Medulla oblongata (tissue), 1 donor: Measurements from ENCODE around the gene ATG10.

Source experiments
- DNase-seq: peaks from one replicate; pipeline ENCODE4 v3.0.0-alpha.2; 2015; ENCODE audit errors: extremely low spot score

Gene ATG10

GRCh38 chr5:82164176-82164976 lies 192.6 kb downstream of the ATG10 start:
- DNase-seq, result no peak

DNA sequence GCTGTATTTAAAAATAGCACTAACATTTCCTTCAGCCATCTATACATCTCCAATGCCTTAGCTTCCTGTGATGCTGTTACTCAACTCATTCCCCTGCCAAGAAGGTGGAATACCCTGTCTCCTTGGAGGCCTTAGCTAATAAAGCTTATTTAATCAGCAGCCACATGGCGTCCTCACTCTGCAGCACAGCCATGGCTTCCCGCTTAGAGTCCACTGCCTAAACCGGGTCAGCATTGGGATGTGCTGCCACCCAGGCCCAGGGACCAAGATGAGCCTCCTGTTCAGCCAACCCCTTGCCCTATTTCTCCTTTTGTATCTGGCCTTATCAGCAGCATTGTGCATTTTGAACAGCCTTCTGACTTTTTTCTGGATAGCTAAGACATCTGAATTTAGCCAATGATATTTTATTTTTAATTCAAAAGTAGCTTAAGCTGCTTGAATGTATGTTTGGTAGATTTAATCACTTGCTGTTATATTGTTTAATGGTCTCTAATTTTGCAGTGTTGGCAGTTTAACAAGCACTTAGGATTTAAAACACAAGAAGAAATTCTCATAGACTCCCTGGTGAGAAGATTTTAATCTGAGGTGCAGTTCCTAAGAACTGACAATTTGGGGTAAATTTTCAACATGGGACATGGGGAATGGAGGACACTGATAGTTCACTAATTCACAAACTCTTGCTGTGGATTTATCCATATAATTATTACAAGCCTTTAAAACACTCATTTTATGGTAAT lies 193.3 kb downstream of the ATG10 start:
- peak; percentile 38 for DNase-seq

DNA sequence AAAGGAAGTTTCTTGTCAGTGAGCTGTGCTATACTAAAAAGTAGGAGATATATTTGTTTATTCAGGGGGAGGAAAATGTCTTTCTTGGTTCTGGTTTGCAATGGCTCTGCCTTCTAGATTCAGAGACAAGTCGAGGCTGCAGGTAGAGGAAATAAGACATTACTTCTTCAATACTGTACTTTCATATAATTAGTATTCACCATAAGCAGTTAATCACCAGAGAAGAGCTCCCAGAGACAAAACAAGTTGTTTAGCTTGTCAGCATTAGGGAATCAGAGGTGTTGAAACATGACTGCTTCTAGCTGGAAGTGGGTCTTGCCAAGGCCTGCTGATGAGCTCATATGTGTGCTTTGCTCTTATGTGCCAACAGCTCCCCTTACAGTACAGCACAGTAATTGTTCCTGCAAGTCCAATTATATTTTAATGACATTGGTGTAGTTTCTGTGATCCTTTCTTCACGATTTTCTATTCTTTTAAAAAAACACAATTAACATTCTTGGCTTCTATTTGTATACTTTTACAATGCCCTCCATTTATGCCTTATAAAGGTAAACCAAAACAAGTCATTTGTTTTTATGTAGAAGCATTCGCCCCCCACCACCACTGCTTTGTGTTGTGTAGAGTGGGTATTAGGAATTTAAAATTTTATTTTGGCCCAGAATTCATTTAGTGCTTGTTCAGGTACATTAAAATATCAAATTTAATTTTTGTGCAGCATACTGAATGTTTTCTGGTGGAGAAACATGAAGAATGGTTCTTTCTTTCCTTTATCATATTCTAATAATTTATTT lies 194.1 kb downstream of the ATG10 start:
- peak; percentile 92 for DNase-seq

DNA sequence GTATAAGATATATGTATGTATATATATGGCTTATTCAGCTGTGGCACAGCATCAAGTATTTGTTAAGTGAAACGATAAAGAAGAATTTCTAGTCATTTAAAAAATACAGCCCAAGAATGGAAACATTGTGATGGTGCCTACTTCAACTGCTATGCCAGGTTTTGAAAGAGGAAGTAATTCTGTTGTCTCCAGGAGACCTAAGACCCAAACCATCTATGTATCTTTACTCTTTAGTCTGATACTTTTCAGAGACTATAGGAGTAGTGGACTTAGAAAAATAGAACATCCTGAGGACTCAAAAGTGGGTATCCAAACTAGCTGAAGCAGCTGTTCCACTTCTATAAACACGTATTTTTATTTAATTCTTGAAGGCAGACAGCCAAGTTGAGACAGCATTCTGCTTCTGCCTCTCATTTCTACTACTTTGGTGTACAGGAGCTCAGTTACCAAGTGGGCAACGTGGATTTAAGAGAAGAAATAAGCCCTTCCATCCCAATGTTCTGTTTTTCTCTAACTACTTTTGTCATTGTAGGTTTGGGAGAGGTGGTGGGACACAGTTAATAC lies 195.6 kb downstream of the ATG10 start:
- DNase-seq, result no peak

- no peak for DNase-seq
Observed at GRCh38 chr5:82168294-82168693, 196.5 kb downstream of the ATG10 start.

DNA sequence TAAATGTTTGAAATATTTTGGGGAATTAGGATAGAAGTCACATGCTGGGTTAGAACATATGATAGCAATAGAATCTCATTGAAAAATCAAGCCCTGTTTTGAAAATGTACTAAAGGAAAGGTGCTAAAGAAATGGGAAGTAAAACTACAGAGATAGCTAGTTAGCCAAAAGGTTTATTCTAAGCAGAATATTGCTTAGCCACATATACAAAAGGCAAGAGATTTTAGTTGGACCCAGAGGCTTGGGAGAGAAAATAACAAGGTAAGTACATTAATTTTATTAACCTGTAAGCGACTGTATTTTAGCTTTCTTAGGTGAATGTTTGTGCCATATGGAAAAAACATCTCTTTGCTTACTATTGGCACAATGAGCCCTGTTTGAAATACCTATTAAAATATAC lies 198.1 kb downstream of the ATG10 start:
- no peak for DNase-seq

- DNase-seq, result peak; percentile 68
Observed at GRCh38 chr5:82174128-82174918, 202.5 kb downstream of the ATG10 start.

DNA sequence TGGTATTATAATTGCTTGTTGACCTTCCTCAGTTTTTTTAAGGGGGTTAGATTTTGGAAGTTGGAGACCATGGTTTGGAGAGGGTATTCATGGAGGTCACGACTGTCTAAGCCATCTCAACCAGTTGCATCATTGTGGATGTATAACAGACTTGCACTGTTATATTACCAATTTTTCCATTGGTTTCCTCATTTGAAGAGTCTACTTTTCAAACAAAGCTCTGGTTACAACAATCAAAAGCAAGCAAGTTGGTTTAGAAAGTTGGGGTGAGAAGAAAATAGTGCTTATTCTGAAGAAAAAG lies 203.0 kb downstream of the ATG10 start:
- no peak for DNase-seq

DNA sequence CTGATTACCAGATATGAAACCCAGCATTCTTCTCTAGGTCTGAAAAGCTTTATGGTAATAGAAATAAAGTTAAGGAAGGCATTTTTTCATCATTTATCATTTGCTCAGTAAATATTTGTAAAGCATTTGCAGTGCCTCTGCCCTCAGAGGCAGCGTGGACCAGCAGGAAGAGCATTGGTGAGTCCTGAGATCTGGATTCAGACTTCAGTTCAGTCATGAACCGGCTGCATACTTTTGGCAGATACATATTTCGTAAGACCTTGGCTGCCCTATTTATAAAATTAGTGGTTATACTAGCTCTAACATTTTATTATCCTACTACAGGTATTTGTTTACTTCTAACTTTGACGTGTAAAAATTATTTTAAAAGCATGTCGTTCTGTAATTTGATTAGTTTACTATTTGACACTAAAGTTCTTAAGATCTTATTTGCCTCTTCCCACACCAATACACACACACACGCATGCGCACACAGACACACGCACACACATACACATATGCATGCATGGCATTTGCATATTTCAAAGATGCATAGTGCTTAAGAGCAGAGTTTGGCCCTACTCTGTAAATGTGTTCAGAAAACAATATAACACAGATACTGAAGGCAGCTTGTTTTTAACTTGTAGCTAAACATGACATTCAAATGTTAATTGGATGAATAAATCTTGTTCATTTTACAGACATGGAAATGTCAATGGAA lies 204.4 kb downstream of the ATG10 start:
- DNase-seq, result no peak

GRCh38 chr5:82178378-82178777 lies 206.6 kb downstream of the ATG10 start:
- no peak for DNase-seq

- DNase-seq, result no peak
Observed at GRCh38 chr5:82182662-82183061, 210.8 kb downstream of the ATG10 start.

- no peak for DNase-seq
Observed at GRCh38 chr5:82183828-82184227, 212.0 kb downstream of the ATG10 start.

DNA sequence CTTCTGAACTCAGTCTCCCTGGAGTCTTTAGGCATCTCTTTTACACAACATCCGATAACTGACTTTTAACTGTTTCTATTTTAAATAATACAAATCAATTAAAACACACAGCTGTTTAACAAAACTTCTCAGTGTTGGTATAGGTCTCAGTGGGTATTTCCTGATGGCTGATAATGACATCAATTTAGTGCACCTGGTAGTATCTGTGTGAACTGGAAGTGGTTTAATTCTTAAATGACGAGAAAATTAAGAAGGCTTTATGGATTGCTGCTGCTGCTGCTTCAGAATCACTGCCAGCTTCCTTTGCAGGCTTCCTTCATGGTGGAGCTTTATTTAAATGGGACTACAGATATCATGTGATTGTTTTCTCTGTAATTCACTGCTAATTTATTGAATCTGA lies 214.0 kb downstream of the ATG10 start:
- no peak for DNase-seq

DNA sequence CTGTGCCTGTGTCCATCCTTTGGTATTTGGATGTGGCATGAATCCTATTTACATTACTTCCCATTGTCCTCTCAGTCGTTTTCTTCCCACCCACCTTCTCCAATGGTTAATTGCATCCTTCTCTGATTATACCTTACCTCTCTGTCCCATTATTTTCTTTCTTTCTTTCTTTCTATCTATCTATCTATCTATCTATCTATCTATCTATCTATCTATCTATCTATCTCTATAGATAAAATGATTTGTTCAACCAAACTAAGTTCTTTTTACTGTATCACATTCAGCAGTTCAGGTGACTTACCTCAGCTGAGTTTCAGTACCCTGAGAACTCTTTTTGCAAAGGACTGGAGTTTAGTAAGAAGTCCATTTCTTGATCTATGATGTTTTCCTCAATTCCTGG lies 225.7 kb downstream of the ATG10 start:
- no peak for DNase-seq

- no peak for DNase-seq
Observed at GRCh38 chr5:82204567-82204966, 232.7 kb downstream of the ATG10 start.

DNA sequence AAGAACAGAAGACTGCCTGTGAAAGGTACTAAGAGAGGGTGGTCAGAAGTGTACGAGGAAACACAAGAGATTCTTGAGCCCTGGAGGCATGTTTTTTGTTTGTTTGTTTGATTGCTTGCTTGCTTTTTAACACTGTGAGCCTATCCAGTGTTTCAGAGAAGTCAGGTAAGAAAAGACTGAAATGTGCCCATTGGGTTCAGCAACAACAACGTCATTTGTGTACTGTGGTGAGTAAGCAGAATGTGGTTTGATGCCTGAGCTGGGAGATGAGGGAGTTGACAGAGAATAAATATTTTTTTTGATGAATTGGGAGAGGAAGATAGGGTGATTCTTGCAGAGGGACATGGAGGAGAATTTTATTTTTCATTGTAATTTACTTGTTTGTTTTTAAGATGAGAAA lies 233.2 kb downstream of the ATG10 start:
- no peak for DNase-seq

- no peak for DNase-seq
Observed at GRCh38 chr5:82208371-82208770, 236.5 kb downstream of the ATG10 start.

DNA sequence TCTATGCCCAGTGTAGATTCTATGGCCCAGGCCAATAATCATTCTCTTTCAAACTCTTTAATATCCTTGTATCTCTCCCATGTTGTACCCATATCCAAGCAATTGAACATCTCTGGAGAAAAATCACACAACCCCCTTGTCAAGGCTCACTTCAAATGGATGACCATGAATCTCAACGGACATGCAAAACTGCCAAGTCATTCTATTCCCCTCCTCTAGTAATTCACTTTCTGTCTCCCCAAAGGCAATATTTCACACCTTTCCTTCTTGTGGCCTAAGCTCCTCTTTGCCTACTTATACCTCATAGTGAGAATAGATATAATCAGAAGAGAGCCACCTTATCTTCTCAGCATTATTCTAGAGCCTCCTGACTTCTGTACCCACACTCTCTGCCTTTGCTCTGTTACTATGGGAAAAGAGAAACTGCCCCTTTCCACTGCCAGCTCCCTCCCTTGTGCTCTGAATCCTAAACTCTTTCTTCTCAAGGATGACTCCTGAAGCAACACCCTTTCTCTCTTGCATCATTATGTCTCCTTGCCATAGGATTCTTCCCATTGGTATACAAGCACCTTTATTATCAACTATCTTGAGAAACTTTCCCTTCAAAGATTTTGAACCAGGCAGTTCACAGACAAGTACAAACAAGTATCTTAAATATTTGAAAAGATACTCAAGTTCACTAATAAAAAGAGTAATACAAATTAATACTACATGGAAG lies 240.2 kb downstream of the ATG10 start:
- no peak for DNase-seq

DNA sequence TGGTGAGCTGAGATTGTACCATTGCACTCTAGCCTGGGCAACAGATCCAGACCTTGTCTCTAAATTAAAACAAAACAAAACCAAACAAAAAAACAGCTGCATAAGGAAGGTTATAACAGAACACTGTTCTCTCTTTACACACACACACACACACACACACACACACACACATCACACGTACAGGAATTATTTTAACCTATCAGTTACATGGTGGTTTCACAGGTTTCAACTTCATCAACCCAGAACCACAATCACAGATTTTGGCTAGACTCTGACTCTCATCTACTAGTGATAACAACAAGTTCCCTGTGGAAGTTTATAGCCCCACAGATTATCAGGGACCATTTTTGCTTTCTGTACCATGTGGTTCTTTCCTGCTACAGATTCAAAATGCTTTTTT lies 246.1 kb downstream of the ATG10 start:
- no peak for DNase-seq
